GM18907 (cell line): ENCODE results near the gene C1orf141.
"Not testable (repeated sequence)": the region's sequence is repeated elsewhere in the genome, so short reads cannot be mapped to it uniquely, and the experiment has no call there.

Experiments
- ATAC-seq: cut with Tn5 transposase; IDR thresholded peaks from one replicate; pipeline ENCODE4 v1.9.1; 2021; ENCODE audit warnings: mild to moderate bottlenecking, moderate library complexity; ENCODE audit not compliant: unreplicated experiment

C1orf141 gene

DNA sequence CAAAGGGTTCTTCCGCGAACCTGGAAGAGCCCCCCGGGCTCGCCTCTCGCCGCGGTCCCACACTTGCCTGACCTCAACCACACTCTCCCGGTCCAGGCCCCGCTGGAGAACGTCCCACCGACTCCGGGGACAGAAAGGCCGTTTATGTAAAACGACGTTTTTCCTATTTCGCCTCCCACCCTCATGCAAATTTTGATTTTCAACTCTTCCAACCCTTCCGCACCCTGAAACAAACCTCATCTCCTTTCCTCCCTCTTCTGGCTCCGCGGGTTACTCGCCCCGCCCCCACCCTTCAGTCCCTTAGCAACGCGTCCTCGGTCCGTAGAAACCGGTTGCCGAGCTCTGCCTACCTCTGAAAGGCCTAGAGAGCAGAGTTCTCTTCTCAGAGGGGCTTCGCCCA, at the start of gene C1orf141:
Gene C1orf141, minus strand, starts transcription at position 276 of the 400 bp plus-strand sequence. CDS start 7,730 bp downstream, outside the sequence.
- no peak for ATAC-seq

DNA sequence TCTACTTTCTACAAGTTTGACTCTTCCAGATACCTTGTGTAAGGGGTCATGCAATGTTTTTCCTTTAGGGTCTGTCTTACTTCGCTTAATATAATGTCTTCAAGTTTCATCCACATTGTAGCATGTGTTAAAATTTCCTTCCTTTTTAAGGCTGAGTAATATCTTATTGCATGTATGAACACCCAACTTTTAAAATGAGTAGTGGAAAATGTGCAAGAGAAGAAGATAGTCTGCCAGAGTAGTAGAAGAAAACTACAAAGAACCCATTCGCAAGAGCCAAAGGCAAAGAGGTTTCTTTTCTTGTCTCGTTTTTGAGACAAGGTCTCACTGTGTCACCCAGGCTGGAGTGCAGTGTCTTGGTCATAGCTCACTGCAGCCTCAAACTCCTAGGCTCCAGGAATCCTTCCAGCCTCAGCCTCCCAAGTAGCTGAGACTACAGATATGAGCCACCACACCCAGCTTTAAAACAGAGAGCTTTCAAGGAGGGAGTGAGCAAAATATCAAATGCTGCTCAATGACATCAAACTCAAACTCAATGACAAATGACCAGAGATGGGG, 40.8 kb upstream of the C1orf141 start:
- no peak for ATAC-seq

DNA sequence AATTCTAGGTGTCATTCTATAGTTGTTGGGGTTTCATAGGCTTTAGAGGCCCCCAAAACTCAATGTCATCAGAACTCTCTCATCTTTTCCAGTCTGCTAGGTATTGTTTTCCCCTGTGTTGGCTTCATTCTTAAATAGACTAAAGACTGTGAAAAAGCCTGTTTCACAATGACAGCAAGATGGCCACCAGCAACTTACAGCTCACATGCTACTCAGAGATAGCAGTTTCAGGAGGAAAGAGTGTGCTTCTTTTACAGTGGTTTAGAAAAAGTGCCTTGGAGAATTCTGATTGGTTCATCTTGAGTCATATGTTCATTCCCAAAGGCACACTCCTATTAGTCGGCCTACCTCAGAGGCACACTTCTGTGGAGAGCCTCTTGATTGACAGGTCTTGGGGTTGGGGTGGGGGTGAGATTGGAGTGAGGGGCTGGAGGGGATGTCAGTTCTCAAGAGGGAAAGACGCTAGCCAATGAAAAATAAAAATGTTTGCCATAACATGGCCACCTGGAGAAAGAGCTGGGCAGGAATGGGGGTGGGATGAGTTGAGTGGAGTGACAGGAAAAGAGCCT, 40.0 kb upstream of the C1orf141 start:
- no peak for ATAC-seq

GRCh38 chr1:67173988-67174387, 39.2 kb upstream of the C1orf141 start:
- no peak for ATAC-seq

- ATAC-seq = no peak
Measured at GRCh38 chr1:67171978-67172377, 37.2 kb upstream of the C1orf141 start.

GRCh38 chr1:67171574-67171955, 36.8 kb upstream of the C1orf141 start:
- ATAC-seq = no peak

- ATAC-seq = no peak
Measured at GRCh38 chr1:67170751-67171573, 36.2 kb upstream of the C1orf141 start.

DNA sequence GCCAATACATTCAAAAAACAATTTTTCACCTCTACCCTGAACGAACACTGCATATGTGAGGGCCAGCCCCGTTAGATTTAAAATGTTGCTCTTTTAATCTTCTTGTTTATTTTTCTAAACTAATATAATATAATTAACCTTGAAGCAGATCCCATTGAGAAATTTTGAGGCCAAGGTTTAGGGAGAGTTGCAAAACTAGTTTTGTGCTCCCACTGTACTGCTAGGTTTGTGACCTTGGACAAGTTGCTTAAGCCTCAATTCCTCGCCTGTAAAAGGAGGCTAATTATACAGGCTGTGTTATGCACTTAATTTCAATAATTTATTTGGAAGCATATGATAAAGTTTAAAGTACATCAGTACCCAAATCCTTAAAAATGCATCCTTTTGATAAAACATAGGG, 35.2 kb upstream of the C1orf141 start:
- ATAC-seq = no peak

DNA sequence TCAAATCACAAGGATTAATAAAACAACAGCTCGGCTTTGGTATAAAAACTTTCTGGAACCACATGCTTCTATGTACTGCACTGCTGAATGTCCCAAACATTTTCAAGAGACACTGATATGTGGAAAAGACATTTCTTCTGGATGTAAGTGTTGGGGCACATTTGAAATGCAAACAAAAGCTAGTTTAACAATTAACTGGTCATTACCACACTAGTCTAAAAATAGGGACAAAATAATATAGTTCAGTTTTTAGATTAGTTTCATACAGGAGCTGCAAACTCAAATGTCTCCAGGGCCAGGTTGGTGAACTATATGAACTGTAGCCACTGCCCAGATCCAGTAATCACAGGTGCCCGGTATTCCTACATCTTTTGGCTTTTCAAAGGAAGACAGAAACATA, 34.7 kb upstream of the C1orf141 start:
- peak; percentile 51 for ATAC-seq

GRCh38 chr1:67166196-67166595, 31.4 kb upstream of the C1orf141 start, which contains the start of gene IL23R:
Gene IL23R (plus strand): TSS chr1:67166454. CDS start chr1:67168121, 1,667 bp downstream.
- ATAC-seq = peak; percentile 91

GRCh38 chr1:67165468-67166041, 30.8 kb upstream of the C1orf141 start:
- no peak for ATAC-seq

- ATAC-seq = peak; percentile 58
Measured at GRCh38 chr1:67162954-67163353, 28.2 kb upstream of the C1orf141 start.

- no peak for ATAC-seq
Measured at GRCh38 chr1:67159233-67159632, 24.5 kb upstream of the C1orf141 start.

- no peak for ATAC-seq
Measured at GRCh38 chr1:67158401-67158800, 23.6 kb upstream of the C1orf141 start.

GRCh38 chr1:67150931-67151330, 16.2 kb upstream of the C1orf141 start:
- no peak for ATAC-seq

- peak; percentile 96 for ATAC-seq
Measured at GRCh38 chr1:67149179-67149770, 14.5 kb upstream of the C1orf141 start.

DNA sequence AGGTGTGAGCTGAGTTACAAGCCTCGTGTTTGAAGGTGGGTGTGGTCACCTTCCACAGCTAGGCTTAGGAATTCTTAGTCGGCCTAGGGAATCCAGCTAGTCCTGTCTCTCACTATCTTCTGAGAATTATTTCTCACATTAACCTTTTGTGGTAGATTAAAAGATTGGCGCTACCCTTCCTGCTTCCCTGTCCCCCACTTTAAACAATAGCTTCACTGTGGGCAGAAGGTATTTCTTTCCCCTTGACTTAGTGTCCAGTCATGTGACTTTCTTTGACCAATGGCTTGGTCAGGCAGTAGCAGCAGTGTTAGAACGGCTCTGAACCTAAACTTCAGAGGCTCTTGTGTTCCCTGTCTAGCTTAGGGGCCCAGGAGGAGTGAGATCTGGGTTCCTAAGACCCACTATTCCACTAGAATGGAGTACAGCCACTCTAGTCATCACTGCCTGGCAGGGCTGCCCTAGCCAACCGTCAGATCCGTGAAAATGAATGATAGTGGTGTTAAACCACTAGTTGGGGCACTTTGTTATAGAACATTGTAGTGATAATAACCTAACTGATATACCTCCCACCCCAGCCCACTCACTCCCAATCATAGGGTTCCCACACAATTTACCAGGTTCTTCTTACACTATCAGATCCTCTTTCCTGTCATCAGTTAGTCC, 13.9 kb upstream of the C1orf141 start:
- ATAC-seq = peak; percentile 36

GRCh38 chr1:67147973-67148372, 13.2 kb upstream of the C1orf141 start:
- ATAC-seq = not testable (repeated sequence)

- ATAC-seq = no peak
Measured at GRCh38 chr1:67146539-67146938, 11.8 kb upstream of the C1orf141 start.

DNA sequence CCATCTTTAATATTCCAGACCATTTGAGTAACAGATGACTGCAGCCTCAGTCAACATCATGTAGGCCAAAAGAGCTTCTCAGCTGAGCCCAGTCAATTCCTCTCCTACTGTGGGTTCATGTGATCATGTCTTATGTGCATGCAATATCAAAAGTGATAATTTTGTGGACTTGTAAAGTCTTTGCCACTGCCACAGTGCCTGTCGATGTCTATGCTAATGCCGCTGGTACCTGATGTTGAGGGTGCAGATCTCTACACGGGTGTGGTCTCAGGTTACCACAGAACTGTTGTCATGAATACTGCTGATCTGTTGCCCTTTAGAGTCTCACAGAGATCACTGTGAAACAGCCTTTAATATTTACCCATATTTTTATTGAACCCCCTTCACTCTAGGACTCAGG, 11.3 kb upstream of the C1orf141 start:
- no peak for ATAC-seq

GRCh38 chr1:67144696-67145095, 9.9 kb upstream of the C1orf141 start:
- no peak for ATAC-seq
